MM.1S (cell line): ENCODE data around the gene C13orf46.

Experiments used
- DNase-seq: peaks from one replicate; pipeline ENCODE4 v3.0.0-alpha.2; 2015
- H2AFZ ChIP-seq: fragments of 300-600 bp; sonication (generic); 2 replicates; pipeline ENCODE4 v1.6.0; 2016; ENCODE audit warnings: antibody characterized with exemption, low read length
- H3F3A ChIP-seq: fragments of 300-600 bp; sonication (generic); 2 replicates; pipeline ENCODE4 v1.6.1; 2016; ENCODE audit warnings: mild to moderate bottlenecking, antibody characterized with exemption, low read length, moderate library complexity, mixed read lengths; ENCODE audit not compliant: insufficient read depth
- H3K27ac ChIP-seq: fragments of 300-600 bp; sonication (generic); 2 replicates; pipeline ENCODE4 v1.5.1; 2016; ENCODE audit warnings: mild to moderate bottlenecking, low read length
- H3K27me3 ChIP-seq: fragments of 300-600 bp; sonication (generic); replicated peaks from 2 replicates; pipeline ENCODE4 v1.6.0; 2016; ENCODE audit warnings: low read length; ENCODE audit not compliant: insufficient read depth
- H3K36me3 ChIP-seq: fragments of 300-600 bp; sonication (generic); replicated peaks from 2 replicates; pipeline ENCODE4 v1.6.1; 2016; ENCODE audit warnings: mild to moderate bottlenecking, low read length, mixed read lengths; ENCODE audit not compliant: insufficient read depth
- H3K4me1 ChIP-seq: fragments of 300-600 bp; sonication (generic); 2 replicates; pipeline ENCODE4 v1.6.1; 2016; ENCODE audit warnings: low read length, mixed read lengths
- H3K4me2 ChIP-seq: fragments of 300-600 bp; sonication (generic); 2 replicates; pipeline ENCODE4 v1.6.0; 2016; ENCODE audit warnings: low read depth, low read length
- H3K4me3 ChIP-seq: fragments of 300-600 bp; sonication (generic); 2 replicates; pipeline ENCODE4 v1.5.1; 2016; ENCODE audit warnings: low read length, mixed read lengths
- H3K79me2 ChIP-seq: fragments of 300-600 bp; sonication (generic); 2 replicates; pipeline ENCODE4 v1.6.1; 2016; ENCODE audit warnings: mixed run types, low read length, mixed read lengths
- H3K9ac ChIP-seq: fragments of 300-600 bp; sonication (generic); 2 replicates; pipeline ENCODE4 v1.6.1; 2016; ENCODE audit warnings: low read length, mixed read lengths
- H3K9me2 ChIP-seq: fragments of 300-600 bp; sonication (generic); replicated peaks from 2 replicates; pipeline ENCODE4 v1.6.1; 2016; ENCODE audit warnings: mild to moderate bottlenecking, low read length, mixed read lengths; ENCODE audit not compliant: insufficient read depth
- H3K9me3 ChIP-seq: fragments of 300-600 bp; sonication (generic); replicated peaks from 2 replicates; pipeline ENCODE4 v1.6.1; 2016; ENCODE audit warnings: mild to moderate bottlenecking, low read length, mixed read lengths; ENCODE audit not compliant: insufficient read depth
- H4K20me1 ChIP-seq: fragments of 300-600 bp; sonication (generic); 2 replicates; pipeline ENCODE4 v1.6.1; 2016; ENCODE audit warnings: mild to moderate bottlenecking, low read length, moderate library complexity, mixed read lengths; ENCODE audit not compliant: insufficient read depth
- CTCF ChIP-seq: fragments of 300-600 bp; sonication (generic); IDR thresholded peaks from 2 replicates; pipeline ENCODE4 v1.5.1; 2016; ENCODE audit warnings: antibody characterized with exemption, low read length, mixed read lengths
- EZH2 ChIP-seq: fragments of 300-600 bp; sonication (generic); optimal IDR thresholded peaks from 2 replicates; pipeline ENCODE3; 2017; ENCODE audit warnings: low read depth, mild to moderate bottlenecking, antibody characterized with exemption, low read length, mixed read lengths
- EZH2phosphoT487 ChIP-seq: fragments of 300-600 bp; sonication (generic); IDR thresholded peaks from 2 replicates; pipeline ENCODE4 v1.6.1; 2018; ENCODE audit warnings: antibody characterized with exemption, low read length

Gene C13orf46

GRCh38 chr13:114012921-114013320 lies 39.0 kb upstream of the C13orf46 start:
- Histone ChIP-seq H3K27me3 (no peaks in the 10 kb centered on the region), H3K9ac (no peak overlapping the region), H3K9me3 (no peaks in the 10 kb centered on the region), H4K20me1 (no peaks in the 10 kb centered on the region), H3K79me2 (peaks cover 69% of the 10 kb centered on the region), H2AFZ (no peak overlapping the region), H3F3A (no peaks in the 10 kb centered on the region; the same call in 1 of the 2 replicates), H3K4me1 (no peaks in the 10 kb centered on the region), H3K9me2 (no peaks in the 10 kb centered on the region), H3K4me3 (no peak overlapping the region), H3K27ac (no peak overlapping the region), H3K4me2 (no peak overlapping the region), H3K36me3 (peaks cover 46% of the 10 kb centered on the region; the same call in 1 of the 2 replicates)
- TF ChIP-seq EZH2phosphoT487 (no peak), CTCF (no peak), EZH2 (no peak)
- no peak for DNase-seq

- no peaks in the 10 kb centered on the region for H3K9me2 ChIP-seq
- no peaks in the 10 kb centered on the region for H3K27me3 ChIP-seq
- H3K4me1 ChIP-seq = no peaks in the 10 kb centered on the region
- H2AFZ ChIP-seq = no peak overlapping the region
- H3F3A ChIP-seq = no peaks in the 10 kb centered on the region; the same call in 1 of the 2 replicates
- H4K20me1 ChIP-seq = no peaks in the 10 kb centered on the region
- H3K9me3 ChIP-seq = no peaks in the 10 kb centered on the region
- peaks cover 41% of the 10 kb centered on the region; the same call in 1 of the 2 replicates for H3K36me3 ChIP-seq
- no peak overlapping the region for H3K9ac ChIP-seq
- H3K27ac ChIP-seq = no peak overlapping the region
- DNase-seq = no peak
- H3K4me2 ChIP-seq = no peak overlapping the region
- no peak overlapping the region for H3K4me3 ChIP-seq
- TF ChIP-seq CTCF (no peak), EZH2phosphoT487 (no peak), EZH2 (no peak)
- H3K79me2 ChIP-seq = peaks cover 61% of the 10 kb centered on the region
Measured at GRCh38 chr13:114012141-114012540, 38.3 kb upstream of the C13orf46 start.

- DNase-seq = no peak
- Histone ChIP-seq H3K9me3 (no peaks in the 10 kb centered on the region), H3K27ac (no peak overlapping the region), H3K79me2 (peaks cover 52% of the 10 kb centered on the region), H3K4me1 (no peaks in the 10 kb centered on the region), H3K36me3 (peaks cover 35% of the 10 kb centered on the region; the same call in 1 of the 2 replicates), H3F3A (no peaks in the 10 kb centered on the region; the same call in 1 of the 2 replicates), H3K4me2 (no peak overlapping the region), H4K20me1 (no peaks in the 10 kb centered on the region), H2AFZ (no peak overlapping the region), H3K27me3 (no peaks in the 10 kb centered on the region), H3K9ac (no peak overlapping the region), H3K9me2 (no peaks in the 10 kb centered on the region), H3K4me3 (no peak overlapping the region)
- no peak for TF ChIP-seq EZH2
- TF ChIP-seq CTCF = no peak
- TF ChIP-seq EZH2phosphoT487 = no peak
Measured at GRCh38 chr13:114011226-114011625, 37.4 kb upstream of the C13orf46 start.
